Activated CD8-positive, alpha-beta memory T cell treated with anti-CD3 and anti-CD28 coated beads for 4 hours (primary cell): ENCODE data around the gene TIAM1.

Experiments
- DNase-seq, 2 donors: peaks; one replicate each; pipeline ENCODE4 v3.0.0-alpha.2; 2020; ENCODE audit warnings: low read depth in 2 of 2

The TIAM1 gene

GRCh38 chr21:31201548-31201947, 142.5 kb downstream of the TIAM1 start:
- no peak for DNase-seq

GRCh38 chr21:31201144-31201543, 142.9 kb downstream of the TIAM1 start:
- DNase-seq: no peak

DNA sequence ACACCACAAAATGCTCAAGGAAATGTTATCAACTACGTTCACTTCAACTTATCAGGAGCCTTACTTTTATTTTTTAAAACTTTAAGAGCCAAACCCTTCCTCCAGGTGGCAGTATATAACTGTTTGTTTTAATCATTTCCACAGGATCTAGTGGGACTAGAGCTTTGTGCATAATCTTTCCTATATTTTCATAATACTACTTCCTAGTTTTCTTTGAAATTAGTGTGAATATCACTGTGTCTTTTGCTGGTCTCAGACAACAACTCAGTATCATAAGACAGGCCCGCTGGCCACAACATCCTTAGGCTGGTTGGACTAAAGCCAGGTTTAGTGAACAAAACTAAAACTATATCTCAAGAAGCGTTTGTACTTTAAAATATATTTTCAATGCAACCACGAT, 145.5 kb downstream of the TIAM1 start:
- no peak for DNase-seq

- no peak for DNase-seq
Measured at GRCh38 chr21:31196724-31197123, 147.3 kb downstream of the TIAM1 start.

DNA sequence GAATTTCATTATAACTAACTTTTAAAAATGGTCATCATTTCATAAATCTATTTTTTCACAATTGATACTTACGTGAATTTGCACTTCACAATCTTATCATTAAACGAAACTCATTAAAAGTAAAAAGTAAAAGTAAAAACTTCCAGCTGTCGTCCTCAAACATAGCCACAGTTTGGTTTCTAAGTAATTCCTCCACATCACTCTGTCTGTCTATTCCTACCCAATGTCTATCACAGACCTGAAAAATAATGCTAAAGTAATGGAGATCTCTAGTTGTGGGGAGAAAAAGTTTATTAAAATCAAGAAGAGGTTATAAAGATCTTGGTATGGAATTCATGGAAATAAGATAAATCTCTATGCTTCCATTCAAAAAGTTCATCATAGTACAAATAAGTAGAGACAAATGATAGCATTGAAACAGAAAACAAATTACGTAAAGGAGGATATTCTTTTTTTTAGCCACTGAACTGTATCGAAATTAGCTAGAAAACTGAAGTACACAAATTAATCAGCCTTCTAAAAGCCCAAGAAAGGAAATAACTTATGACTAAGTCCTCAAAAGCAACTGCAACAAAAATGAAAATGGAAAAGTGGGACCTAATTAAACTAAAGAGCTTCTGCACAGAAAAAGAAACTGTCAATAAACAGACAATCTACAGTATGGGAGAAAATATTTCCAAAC, 148.6 kb downstream of the TIAM1 start:
- no peak for DNase-seq

- no peak for DNase-seq
Measured at GRCh38 chr21:31194510-31195293, 149.4 kb downstream of the TIAM1 start.

DNA sequence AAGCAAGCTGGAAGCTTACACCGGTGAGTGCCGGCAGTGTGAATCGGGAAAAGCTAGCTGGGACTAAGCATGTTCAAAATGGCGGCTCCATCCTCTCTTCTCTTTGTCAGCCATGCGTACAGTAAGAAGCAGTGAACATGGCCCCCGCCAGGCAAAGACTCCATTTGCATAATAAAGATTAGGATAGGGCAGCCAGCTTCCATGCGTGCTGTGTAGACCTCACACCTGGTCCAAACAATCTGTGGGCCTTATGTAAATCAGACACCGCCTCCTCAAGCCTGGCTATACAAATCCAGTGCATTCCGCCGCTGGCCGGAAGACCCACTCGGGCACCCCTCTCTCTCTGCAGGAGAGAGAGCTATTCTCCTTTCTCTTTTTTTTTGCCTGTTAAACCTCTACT, 150.3 kb downstream of the TIAM1 start:
- no peak for DNase-seq

- no peak for DNase-seq
Measured at GRCh38 chr21:31191553-31191952, 152.5 kb downstream of the TIAM1 start.

GRCh38 chr21:31190516-31190915, 153.5 kb downstream of the TIAM1 start:
- no peak for DNase-seq

GRCh38 chr21:31187499-31187898, 156.6 kb downstream of the TIAM1 start:
- no peak for DNase-seq

DNA sequence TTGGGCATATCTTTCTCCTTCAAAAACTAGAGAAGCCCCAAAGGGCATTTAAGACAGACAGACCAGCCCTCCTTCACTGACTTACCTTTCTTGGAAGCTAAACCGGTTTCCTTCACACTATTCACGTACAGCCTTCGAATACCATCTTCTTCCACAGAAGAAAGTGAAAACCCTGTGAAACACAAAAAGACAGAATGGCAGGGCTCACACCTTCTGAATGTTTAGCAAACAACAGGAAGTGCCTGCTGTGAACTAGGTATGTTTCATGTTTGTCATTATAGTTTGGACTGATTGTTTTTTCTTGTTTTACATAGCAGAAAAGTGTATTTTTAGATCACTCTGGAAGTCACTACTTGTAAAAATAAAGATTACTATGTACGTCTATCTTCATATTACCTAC, 157.1 kb downstream of the TIAM1 start:
- no peak for DNase-seq

DNA sequence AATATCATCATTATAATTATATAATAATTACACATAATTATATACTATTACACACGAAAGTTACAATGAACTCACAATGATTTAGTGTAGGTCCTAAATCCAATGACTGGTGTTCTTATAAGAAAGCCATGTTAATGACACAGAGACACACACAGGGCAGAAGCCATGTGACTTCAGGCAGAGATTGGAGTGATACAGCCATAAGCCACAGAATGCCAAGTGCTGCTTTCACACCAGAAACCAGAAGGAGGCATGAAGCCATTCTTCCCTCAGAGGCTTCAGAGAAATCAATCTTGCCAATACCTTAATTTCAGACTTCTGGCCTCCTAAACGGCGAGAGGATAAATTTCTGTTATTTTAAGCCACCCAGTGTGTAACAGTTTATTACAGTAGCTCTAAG, 158.4 kb downstream of the TIAM1 start:
- no peak for DNase-seq

GRCh38 chr21:31184876-31185275, 159.2 kb downstream of the TIAM1 start:
- DNase-seq: no peak

DNA sequence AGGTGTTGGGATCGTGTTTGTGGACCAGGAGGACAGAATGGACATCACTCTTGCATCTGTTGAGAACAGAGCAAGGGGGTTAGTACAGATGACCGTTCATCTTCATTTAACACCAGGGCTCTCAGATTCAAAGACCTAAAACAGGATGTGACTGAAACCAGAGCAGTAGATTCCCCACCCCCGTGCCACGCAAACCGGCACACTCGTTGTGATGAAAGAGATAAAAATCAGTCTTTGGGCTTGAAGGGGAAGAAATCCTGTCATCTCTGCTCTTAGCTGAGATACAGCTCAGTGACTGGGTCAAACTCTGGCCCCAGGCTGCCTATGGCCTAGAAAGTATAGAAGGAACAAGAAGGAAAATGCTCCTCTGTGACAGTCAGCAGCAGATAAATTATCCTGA, 159.6 kb downstream of the TIAM1 start:
- peak; percentile 32 to 63 for DNase-seq

GRCh38 chr21:31182231-31183140, 161.6 kb downstream of the TIAM1 start:
- DNase-seq: no peak

- no peak for DNase-seq
Measured at GRCh38 chr21:31181082-31181750, 162.8 kb downstream of the TIAM1 start.

- no peak for DNase-seq
Measured at GRCh38 chr21:31180256-31181081, 163.6 kb downstream of the TIAM1 start.

DNA sequence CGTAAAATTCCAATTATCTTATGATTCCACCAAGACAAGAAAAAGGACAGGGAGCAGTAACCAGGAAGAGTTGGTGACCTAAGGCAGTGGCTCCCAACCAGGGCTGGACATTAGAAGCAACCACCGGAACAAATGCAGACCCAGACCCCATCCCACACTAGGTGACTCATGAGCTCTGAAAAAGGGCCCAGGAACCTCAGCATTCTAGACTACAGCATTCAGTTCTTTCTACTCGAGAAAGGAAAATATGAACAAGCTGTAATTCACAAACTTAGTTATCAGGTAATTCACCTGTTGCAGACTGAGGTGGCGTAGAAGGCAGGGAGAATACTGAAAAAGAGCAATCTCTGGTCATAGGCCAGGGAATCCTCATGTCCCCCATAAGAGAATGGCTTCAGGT, 167.3 kb downstream of the TIAM1 start:
- no peak for DNase-seq

DNA sequence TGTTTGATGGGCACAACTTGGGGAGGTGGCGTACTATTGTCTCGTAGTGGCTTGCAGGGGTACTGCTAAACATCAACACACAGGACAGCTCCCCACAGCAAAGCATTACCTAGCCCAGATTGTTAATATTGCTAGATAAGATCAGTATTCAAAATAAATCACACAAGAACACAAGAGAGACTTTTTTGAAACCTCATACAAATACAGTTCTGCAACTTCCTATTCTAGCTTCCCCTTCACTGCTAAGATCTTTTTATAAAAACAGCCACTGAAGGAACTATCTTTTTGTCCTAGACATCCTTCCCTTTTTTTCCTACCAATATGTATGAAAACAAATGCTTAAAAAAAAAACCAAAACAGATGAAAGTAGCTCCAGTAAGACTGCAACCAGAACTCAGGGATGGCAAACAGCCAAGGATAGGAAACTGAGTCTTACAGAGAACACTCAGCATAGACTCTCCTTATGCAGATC, 167.9 kb downstream of the TIAM1 start:
- no peak for DNase-seq

- peak in 1 of 2 donors; percentile 37 for DNase-seq
Measured at GRCh38 chr21:31173881-31174555, 170.0 kb downstream of the TIAM1 start.
